ENCODE results near the gene CDC42BPA. TPM values are rescaled to one million over a fixed set of nuclear protein-coding genes. Genes with fewer than 3 reads are reported as not detected.

The CDC42BPA gene
- total RNA-seq, 1 experiment from 2014 or later, result 30.1 TPM

DNA sequence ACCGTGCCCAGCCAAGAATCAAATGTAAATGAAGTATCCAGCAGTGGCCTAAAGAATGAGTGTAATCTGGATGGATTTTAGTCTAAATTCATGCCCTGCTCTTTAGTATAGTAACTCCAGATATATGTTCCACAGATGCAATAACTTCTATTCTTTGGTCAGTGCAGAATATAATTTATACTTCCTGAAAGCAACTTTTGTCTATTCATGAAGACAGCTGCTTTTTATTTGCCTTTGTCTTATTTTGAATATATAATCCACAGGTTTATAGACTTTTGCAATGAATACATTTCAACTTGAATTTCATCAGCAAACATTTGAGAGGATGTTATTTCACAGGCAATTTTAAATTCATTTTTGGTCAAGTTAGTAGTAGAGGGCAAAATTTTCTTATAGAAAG is 54.4 kb downstream of the CDC42BPA start:
- Mint-ChIP-seq H3K27me3 (ENCODE audit: low read depth) (no peaks in the 10 kb centered on the region), H3K36me3 (ENCODE audit: insufficient read depth in 1 of 3, low read depth in 3 of 3) (no peaks in the 10 kb centered on the region), H3K9me3 (no peaks in the 10 kb centered on the region), H3K27ac (no peak overlapping the region), H3K4me1 (peaks cover 16% of the 10 kb centered on the region in 2 experiments), H3K4me3 (no peak overlapping the region)
- Histone ChIP-seq H3K23ac (ENCODE audit: insufficient read length, low read depth, low read length) (no peak overlapping the region), H2BK120ac (ENCODE audit: low read depth, low read length, poor library complexity, severe bottlenecking) (no peak overlapping the region), H2BK15ac (ENCODE audit: low read depth, low read length) (no peak overlapping the region), H3K56ac (ENCODE audit: insufficient read length, low read depth, low read length) (no peak overlapping the region), H4K20me1 (ENCODE audit: control insufficient read depth, insufficient read depth, insufficient read length) (no peaks in the 10 kb centered on the region), H3K9ac (ENCODE audit: extremely low read depth, insufficient read length, low read length) (no peak overlapping the region), H2BK5ac (ENCODE audit: insufficient read length, low read length) (no peak overlapping the region), H3K79me1 (ENCODE audit: insufficient read depth, low read depth, low read length, poor library complexity, severe bottlenecking) (no peaks in the 10 kb centered on the region), H4K8ac (replicated peaks; ENCODE audit: insufficient read length, low read depth, low read length) (no peak overlapping the region), H2AK5ac (ENCODE audit: insufficient read length, low read length) (no peak overlapping the region), H3K23me2 (ENCODE audit: insufficient read length, low read depth, low read length, poor library complexity, severe bottlenecking) (no peaks in the 10 kb centered on the region), H3K18ac (ENCODE audit: insufficient read length, low read depth, low read length) (no peak overlapping the region), H3K4me2 (ENCODE audit: insufficient read depth, insufficient read length, low read length) (no peak overlapping the region), H3K4ac (ENCODE audit: low read depth, low read length) (no peak overlapping the region), H3T11ph (ENCODE audit: low read length) (no peak overlapping the region), H3K27ac (ENCODE audit: insufficient read length, low read depth, low read length) (no peak overlapping the region), H2BK12ac (ENCODE audit: insufficient read length, low read depth, low read length) (no peak overlapping the region), H4K91ac (ENCODE audit: insufficient read length, low read depth, low read length) (no peak overlapping the region), H3K9me3 (ENCODE audit: control insufficient read depth, low read depth, low read length) (no peaks in the 10 kb centered on the region), H2BK20ac (ENCODE audit: low read depth, low read length, poor library complexity, severe bottlenecking) (no peak overlapping the region), H3K14ac (ENCODE audit: insufficient read depth, low read length) (no peak overlapping the region), H3K79me2 (ENCODE audit: insufficient read depth, low read length) (peaks cover 5% of the 10 kb centered on the region; the same call in 1 of the 2 replicates), H3K27me3 (ENCODE audit: insufficient read depth, low read length) (no peaks in the 10 kb centered on the region), H4K5ac (ENCODE audit: insufficient read length, low read depth, low read length) (no peak overlapping the region), H2AFZ (ENCODE audit: low read length) (no peak overlapping the region), H3K4me1 (ENCODE audit: insufficient read depth, low read length) (no peaks in the 10 kb centered on the region; the same call in 1 of the 2 replicates)
- no CpG with 5 or more reads among the region's 1 CpG for WGBS (ENCODE audit: extremely low coverage, insufficient read length, low lambda C conversion rate)
- no peak for DNase-seq
- TF ChIP-seq, protein P1, sequence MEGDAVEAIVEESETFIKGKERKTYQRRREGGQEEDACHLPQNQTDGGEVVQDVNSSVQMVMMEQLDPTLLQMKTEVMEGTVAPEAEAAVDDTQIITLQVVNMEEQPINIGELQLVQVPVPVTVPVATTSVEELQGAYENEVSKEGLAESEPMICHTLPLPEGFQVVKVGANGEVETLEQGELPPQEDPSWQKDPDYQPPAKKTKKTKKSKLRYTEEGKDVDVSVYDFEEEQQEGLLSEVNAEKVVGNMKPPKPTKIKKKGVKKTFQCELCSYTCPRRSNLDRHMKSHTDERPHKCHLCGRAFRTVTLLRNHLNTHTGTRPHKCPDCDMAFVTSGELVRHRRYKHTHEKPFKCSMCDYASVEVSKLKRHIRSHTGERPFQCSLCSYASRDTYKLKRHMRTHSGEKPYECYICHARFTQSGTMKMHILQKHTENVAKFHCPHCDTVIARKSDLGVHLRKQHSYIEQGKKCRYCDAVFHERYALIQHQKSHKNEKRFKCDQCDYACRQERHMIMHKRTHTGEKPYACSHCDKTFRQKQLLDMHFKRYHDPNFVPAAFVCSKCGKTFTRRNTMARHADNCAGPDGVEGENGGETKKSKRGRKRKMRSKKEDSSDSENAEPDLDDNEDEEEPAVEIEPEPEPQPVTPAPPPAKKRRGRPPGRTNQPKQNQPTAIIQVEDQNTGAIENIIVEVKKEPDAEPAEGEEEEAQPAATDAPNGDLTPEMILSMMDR (conservative IDR thresholded peaks at IDR 0.05), result no peak

All from H9 (cell line).